D721Med (cell line): ENCODE data around the gene HAO1.

ENCODE experiments used
- DNase-seq: peaks from one replicate; pipeline ENCODE4 v3.0.0; 2011; ENCODE audit warnings: low spot score; ENCODE audit not compliant: insufficient read length
- FAIRE-seq: peaks from 2 replicates; lab custom pipeline; 2011; peaks lifted over from hg19 to GRCh38; lab: Jason Lieb, UNC
- TF ChIP-seq, protein P1 (sequence below): IDR thresholded peaks from 2 replicates; pipeline ENCODE4 v1.5.1; 2012; ENCODE audit warnings: mild to moderate bottlenecking, control low read depth; ENCODE audit not compliant: insufficient read depth; ENCODE audit errors: missing control alignments

HAO1 gene

DNA sequence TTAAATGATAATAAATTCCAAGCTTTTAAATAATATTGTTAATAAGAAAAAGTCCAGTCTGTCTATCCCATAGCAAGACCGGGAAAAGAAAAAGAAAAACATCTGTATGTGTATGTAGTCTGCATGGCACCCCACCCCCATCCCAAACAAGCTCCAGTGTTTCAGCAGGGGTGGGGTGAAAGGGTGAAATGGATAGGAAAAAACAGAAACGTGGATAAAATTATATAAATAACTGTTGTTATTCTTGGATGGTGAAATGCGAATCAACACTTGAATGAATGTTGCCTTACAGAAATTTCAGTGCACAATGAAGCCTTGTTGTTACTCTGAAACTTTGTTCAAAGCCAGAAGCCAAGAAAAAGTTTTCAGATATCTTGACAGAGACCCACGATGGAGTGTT is 31.4 kb downstream of the HAO1 start:
- TF ChIP-seq, protein P1, sequence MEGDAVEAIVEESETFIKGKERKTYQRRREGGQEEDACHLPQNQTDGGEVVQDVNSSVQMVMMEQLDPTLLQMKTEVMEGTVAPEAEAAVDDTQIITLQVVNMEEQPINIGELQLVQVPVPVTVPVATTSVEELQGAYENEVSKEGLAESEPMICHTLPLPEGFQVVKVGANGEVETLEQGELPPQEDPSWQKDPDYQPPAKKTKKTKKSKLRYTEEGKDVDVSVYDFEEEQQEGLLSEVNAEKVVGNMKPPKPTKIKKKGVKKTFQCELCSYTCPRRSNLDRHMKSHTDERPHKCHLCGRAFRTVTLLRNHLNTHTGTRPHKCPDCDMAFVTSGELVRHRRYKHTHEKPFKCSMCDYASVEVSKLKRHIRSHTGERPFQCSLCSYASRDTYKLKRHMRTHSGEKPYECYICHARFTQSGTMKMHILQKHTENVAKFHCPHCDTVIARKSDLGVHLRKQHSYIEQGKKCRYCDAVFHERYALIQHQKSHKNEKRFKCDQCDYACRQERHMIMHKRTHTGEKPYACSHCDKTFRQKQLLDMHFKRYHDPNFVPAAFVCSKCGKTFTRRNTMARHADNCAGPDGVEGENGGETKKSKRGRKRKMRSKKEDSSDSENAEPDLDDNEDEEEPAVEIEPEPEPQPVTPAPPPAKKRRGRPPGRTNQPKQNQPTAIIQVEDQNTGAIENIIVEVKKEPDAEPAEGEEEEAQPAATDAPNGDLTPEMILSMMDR = no peak
- no peak for DNase-seq
- no peak for FAIRE-seq

DNA sequence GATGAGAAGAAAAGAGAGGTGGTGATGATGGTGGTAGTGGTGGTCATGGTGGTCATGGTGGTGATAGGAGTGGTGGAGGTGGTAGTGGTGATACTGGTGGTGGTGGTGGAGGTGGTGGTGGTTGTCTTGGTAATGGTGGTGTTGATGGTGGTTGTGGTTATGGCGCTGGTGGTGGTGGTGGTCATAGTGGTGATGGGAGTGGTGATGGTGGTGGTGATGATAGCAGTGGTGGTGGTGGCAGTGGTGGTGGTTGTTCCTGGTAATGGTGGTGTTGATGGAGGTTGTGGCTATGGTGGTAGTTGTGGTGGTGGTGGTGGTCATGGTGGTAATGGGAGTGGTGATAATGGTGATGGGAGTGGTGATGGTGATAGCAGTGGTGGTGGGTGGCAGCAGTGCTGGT is 36.8 kb downstream of the HAO1 start:
- FAIRE-seq = no peak
- no peak for DNase-seq
- TF ChIP-seq, protein P1 = no peak

GRCh38 chr20:7902879-7903278 is 37.4 kb downstream of the HAO1 start:
- no peak for DNase-seq
- TF ChIP-seq, protein P1 = no peak
- FAIRE-seq = no peak

DNA sequence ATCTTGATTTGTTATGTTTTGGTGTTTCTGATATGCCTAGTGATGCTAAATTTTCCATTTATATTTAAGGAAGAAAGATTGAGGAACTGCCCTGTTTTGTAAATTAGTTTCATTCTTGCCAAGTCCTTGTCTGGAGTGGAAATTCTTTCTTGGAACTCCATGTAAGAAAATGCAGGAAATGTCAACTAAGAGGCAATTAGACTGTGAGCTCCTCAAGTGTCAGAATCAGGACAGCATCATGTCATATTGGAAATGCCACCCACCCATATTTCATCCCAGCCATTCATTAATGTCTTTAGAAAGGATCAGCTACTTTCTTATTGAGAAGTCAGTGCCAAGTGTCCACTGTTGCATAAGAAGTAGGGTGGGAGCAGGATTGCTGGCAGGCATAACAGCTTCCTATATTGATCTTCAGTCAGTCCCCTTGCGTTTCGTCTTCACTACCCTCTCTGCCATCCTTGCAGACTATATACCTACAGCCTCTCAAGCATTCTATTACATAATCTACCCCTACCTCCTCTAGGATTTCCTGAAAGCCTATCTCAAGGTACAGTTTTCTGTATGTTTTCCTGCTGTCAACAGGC is 42.4 kb downstream of the HAO1 start:
- TF ChIP-seq, protein P1 = no peak
- DNase-seq = no peak
- FAIRE-seq = no peak

GRCh38 chr20:7893014-7893730 is 47.1 kb downstream of the HAO1 start:
- no peak for FAIRE-seq
- DNase-seq = no peak
- TF ChIP-seq, protein P1 = no peak

- TF ChIP-seq, protein P1 = no peak
- DNase-seq = no peak
- FAIRE-seq = no peak
Observed at GRCh38 chr20:7891705-7892104, 48.6 kb downstream of the HAO1 start.

DNA sequence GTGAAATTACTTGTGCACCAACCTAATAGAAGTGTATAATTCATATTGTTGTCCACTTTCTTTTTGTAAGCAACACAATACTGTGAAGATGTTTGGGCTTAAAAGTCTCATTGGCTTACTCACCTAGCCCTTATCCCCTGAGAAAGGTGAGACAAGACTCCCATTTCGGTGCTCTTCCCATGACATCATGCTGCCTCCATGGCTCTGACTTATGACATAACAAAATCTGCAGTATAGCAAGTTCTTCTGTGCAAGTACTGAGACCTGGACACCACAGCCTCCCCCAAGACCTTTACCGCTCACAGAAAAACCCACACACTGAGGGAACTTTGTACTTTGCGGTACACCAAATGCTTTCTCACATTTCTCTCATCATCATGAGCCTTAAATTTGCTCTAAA is 50.5 kb downstream of the HAO1 start:
- TF ChIP-seq, protein P1 = no peak
- DNase-seq (no peak), FAIRE-seq (no peak)
